Tibial artery (tissue), 4 donors: Measurements from ENCODE around the gene HOXD10.

ENCODE experiments used
- DNase-seq, 2 donors: peaks; one replicate each; pipeline ENCODE4 v3.0.0-alpha.2; 2019
- H3K27ac ChIP-seq, 2 donors: fragments of 200-600 bp; sonication (generic) in 1 of 2; 1 replicate in 1 of 2; 2 replicates in 1 of 2; pipeline ENCODE4 v1.5.1; 2018 to 2019; ENCODE audit warnings: mild to moderate bottlenecking in 1 of 2
- H3K27me3 ChIP-seq, 2 donors: fragments of 200-600 bp; sonication (generic) in 1 of 2; one replicate each; pipeline versions ENCODE4 v1.5.1 to v1.6.0; 2016 to 2019
- H3K36me3 ChIP-seq, 3 donors: fragments of 200-600 bp; sonication (generic) in 2 of 3; one replicate each; pipeline ENCODE4 v1.5.1; 2016 to 2019; ENCODE audit warnings: mild to moderate bottlenecking in 2 of 3
- H3K4me1 ChIP-seq, 4 donors: fragments of 200-600 bp; sonication (generic) in 2 of 4; 1 replicate in 3 of 4; 2 replicates in 1 of 4; pipeline ENCODE4 v1.5.1; 2016 to 2019
- H3K4me3 ChIP-seq, 2 donors: fragments of 200-600 bp; sonication (generic) in 1 of 2; 1 replicate in 1 of 2; 2 replicates in 1 of 2; pipeline ENCODE4 v1.5.1; 2018 to 2019; ENCODE audit warnings: mild to moderate bottlenecking in 2 of 2
- H3K9me3 ChIP-seq, 3 donors: fragments of 200-600 bp; sonication (generic) in 1 of 3; one replicate each; pipeline ENCODE4 v1.5.1; 2016 to 2019
- intact Hi-C: fragments of 100-400 bp; cut with DNase I; formaldehyde crosslinking; loops from one replicate; pipeline ENCODE4 v1.15.0; 2023; ENCODE audit warnings: low total_unique reads
- TF ChIP-seq, protein P1 (sequence below), 2 experiments: fragments of 200-600 bp in 1 of 2; fragments of 450-650 bp in 1 of 2; IDR thresholded peaks; one replicate each; pipeline ENCODE4 v1.5.1; 2017 to 2019; ENCODE audit warnings: antibody characterized with exemption in 2 of 2, mild to moderate bottlenecking in 1 of 2, moderate library complexity in 1 of 2

The HOXD10 gene

DNA sequence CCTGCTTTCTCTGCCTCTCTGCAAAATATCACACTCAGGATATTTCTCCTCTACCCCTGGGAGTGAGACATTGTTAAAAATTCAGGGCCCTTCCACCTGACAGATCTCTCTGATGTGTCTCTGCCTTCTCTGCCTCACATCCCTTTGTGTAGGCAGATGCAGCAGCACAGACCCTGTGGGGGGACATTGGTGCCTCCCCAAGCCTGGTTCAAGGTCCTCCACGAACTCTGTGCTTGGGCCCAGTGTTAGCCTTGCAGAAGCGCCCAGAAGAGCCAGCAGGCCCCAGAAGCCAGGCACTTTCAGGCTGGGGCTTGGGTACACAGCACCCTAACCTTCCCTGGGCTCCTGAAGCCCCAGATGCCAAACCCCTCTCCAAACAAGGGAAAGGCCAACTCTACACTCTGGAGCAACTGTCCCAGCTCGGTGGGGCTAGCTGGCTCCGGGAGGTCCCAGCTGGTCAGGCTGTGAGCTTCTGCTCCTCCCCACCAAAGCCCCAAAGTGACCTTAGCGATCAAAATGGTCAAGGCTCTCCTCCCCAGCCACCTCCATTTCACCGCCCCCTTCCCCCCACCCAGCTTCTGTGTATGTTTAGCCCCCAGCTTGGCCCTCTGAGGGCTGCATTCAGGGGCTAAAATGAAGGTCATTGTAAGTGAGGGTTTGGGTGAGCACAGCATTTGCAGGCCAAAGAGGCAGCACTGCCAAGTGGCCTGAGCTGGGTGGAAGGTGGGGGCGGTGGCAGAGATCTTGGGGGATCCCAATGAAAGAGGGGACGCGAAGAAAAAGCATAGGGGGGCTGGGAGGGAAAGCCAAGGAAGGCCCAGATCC is 8.6 kb downstream of the HOXD10 start:
- DNase-seq: no peak
- peaks cover 8 to 83% of the 10 kb centered on the region in 2 donors for H3K27me3 ChIP-seq
- H3K9me3 ChIP-seq: no peaks in the 10 kb centered on the region
- H3K36me3 ChIP-seq: no peaks in the 10 kb centered on the region
- TF ChIP-seq, protein P1, sequence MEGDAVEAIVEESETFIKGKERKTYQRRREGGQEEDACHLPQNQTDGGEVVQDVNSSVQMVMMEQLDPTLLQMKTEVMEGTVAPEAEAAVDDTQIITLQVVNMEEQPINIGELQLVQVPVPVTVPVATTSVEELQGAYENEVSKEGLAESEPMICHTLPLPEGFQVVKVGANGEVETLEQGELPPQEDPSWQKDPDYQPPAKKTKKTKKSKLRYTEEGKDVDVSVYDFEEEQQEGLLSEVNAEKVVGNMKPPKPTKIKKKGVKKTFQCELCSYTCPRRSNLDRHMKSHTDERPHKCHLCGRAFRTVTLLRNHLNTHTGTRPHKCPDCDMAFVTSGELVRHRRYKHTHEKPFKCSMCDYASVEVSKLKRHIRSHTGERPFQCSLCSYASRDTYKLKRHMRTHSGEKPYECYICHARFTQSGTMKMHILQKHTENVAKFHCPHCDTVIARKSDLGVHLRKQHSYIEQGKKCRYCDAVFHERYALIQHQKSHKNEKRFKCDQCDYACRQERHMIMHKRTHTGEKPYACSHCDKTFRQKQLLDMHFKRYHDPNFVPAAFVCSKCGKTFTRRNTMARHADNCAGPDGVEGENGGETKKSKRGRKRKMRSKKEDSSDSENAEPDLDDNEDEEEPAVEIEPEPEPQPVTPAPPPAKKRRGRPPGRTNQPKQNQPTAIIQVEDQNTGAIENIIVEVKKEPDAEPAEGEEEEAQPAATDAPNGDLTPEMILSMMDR (IDR thresholded peaks at IDR 0.05): no peak
- intact Hi-C loops: loop anchor here (5.0 kb wide), 2 partner anchors 332 to 512 kb away; no protein-coding TSS in a partner anchor
- H3K27ac ChIP-seq: no peak overlapping the region
- peaks cover 0 to 45% (median 32%) of the 10 kb centered on the region in 4 donors for H3K4me1 ChIP-seq
- H3K4me3 ChIP-seq: no peak overlapping the region

DNA sequence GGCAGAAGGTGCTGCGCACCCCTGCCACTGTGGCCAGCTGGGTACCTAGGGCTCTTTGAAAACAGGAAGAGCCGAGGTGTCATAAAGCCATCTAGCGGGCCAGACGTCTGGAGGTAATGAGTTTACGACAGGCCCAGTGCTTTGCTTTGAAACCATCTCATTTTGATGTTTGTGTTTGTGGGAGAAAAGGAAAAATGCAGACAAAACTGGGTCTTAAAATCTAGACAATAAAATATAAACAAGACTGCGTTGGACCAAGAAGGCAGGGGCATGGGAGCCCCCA is 9.1 kb downstream of the HOXD10 start:
- Histone ChIP-seq H3K36me3 (no peaks in the 10 kb centered on the region), H3K9me3 (no peaks in the 10 kb centered on the region), H3K27me3 (peaks cover 8 to 83% of the 10 kb centered on the region in 2 donors), H3K27ac (no peak overlapping the region), H3K4me3 (no peak overlapping the region), H3K4me1 (peaks cover 0 to 50% (median 34%) of the 10 kb centered on the region in 4 donors)
- no peak for DNase-seq
- intact Hi-C loops: loop anchor here (5.0 kb wide), 2 partner anchors 332 to 512 kb away; no protein-coding TSS in a partner anchor
- TF ChIP-seq, protein P1 (IDR thresholded peaks at IDR 0.05): no peak

DNA sequence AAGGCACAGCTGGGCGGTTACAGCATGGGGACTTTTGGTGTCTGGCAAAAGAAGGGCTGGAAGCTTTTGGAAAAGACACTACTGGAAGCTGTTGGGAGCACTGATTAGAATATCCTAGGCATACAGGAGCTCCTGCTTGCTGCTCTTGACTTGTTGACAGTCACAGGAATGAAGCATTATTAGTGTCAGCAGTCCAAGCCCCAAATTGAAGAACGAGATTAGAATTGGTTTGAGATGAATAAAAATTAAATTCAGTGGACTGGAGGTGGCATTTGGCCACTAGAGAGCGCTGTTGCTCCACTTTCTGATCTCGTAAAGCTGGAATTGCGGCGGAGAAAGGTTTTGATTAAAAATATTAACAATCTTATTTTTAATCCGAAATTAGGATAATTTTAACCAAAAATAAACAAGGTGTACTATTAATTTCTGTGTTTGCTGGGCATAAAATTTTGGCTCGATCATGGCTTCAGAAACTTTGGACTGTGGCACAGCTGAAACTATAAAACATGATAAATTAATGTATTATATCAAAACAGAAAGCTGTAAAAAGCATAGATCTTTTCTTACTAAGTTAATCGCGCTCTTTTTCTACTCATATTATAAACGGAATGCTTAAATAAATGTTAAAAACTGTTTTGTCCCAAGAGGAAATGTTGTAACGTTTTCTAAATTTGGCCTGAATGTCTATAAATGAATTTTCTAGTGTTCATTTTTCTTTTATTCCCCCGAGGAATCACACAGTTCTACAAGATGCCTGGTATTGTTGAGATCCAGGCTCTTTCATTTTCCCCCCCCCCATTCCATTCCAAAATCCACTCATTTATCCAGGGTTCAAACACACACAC is 10.6 kb downstream of the HOXD10 start:
- no peaks in the 10 kb centered on the region for H3K36me3 ChIP-seq
- TF ChIP-seq, protein P1 (IDR thresholded peaks at IDR 0.05): peak; percentile 79 to 87
- no peak overlapping the region for H3K27ac ChIP-seq
- DNase-seq: peak in 1 of 2 donors; percentile 63
- H3K4me1 ChIP-seq: peaks cover 0 to 48% (median 34%) of the 10 kb centered on the region in 4 donors
- H3K4me3 ChIP-seq: no peak overlapping the region
- H3K27me3 ChIP-seq: peaks cover 0 to 74% of the 10 kb centered on the region in 2 donors
- intact Hi-C loops: loop anchor here (5.0 kb wide), 2 partner anchors 330 to 510 kb away; no protein-coding TSS in a partner anchor
- no peaks in the 10 kb centered on the region for H3K9me3 ChIP-seq

DNA sequence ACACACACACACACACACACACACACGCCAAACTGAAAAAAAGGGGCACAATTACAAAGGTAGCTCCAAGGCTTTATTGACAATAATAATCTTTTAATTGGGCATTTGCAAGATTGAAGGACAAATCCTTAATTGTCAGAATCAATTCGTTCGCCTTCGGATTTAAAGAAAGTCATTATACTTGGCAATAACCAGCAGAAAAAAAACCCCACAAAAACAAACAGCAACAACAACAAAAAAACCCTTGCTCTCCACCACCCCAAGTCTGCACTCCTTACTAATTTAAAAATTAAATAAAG is 11.1 kb downstream of the HOXD10 start:
- peaks cover 0 to 73% of the 10 kb centered on the region in 2 donors for H3K27me3 ChIP-seq
- H3K4me1 ChIP-seq: peaks cover 0 to 48% (median 29%) of the 10 kb centered on the region in 4 donors

More for the DNA sequence above, 11.1 kb downstream of the HOXD10 start:
- H3K4me3 ChIP-seq: no peak overlapping the region
- no peak overlapping the region for H3K27ac ChIP-seq
- H3K9me3 ChIP-seq: no peaks in the 10 kb centered on the region
- H3K36me3 ChIP-seq: no peaks in the 10 kb centered on the region
- TF ChIP-seq, protein P1 (IDR thresholded peaks at IDR 0.05): no peak
- intact Hi-C loops: loop anchor here (5.0 kb wide), 2 partner anchors 330 to 510 kb away; no protein-coding TSS in a partner anchor
- DNase-seq: no peak
